Rectal smooth muscle tissue (tissue), 1 donor: ENCODE results near the gene AWAT1.
"Not testable (repeated sequence)": the region's sequence is repeated elsewhere in the genome, so short reads cannot be mapped to it uniquely, and the experiment has no call there.

Experiments
- H3K27ac ChIP-seq: one replicate; pipeline ENCODE4 v1.7.0; 2013; ENCODE audit warnings: low read depth, low read length, inconsistent platforms
- H3K27me3 ChIP-seq: one replicate; pipeline ENCODE4 v1.7.0; 2013; ENCODE audit warnings: low read length; ENCODE audit not compliant: control insufficient read depth, insufficient read depth
- H3K36me3 ChIP-seq: one replicate; pipeline ENCODE4 v1.7.0; 2013; ENCODE audit warnings: low read length; ENCODE audit not compliant: control insufficient read depth, insufficient read depth
- H3K4me1 ChIP-seq: one replicate; pipeline ENCODE4 v1.7.0; 2013; ENCODE audit warnings: low read length; ENCODE audit not compliant: control insufficient read depth, insufficient read depth
- H3K4me3 ChIP-seq: one replicate; pipeline ENCODE4 v1.7.0; 2013; ENCODE audit warnings: low read length
- H3K9ac ChIP-seq: one replicate; pipeline ENCODE4 v1.7.0; 2013; ENCODE audit warnings: low read length

The AWAT1 gene

GRCh38 chrX:70234355-70234754 lies at the start of gene AWAT1:
TSS of gene AWAT1 (plus strand) at chrX:70234655. CDS start at chrX:70234696, 41 bp downstream.
- Histone ChIP-seq H3K9ac (no peak within 1 kb of the TSS), H3K4me1 (no peaks in the 10 kb centered on the region), H3K36me3 (no peaks in the 10 kb centered on the region), H3K27me3 (no peaks in the 10 kb centered on the region), H3K4me3 (no peak within 1 kb of the TSS), H3K27ac (no peak within 1 kb of the TSS)

- H3K4me3 ChIP-seq: no peak overlapping the region
- no peak overlapping the region for H3K27ac ChIP-seq
- no peaks in the 10 kb centered on the region for H3K4me1 ChIP-seq
- H3K27me3 ChIP-seq: peaks cover 3% of the 10 kb centered on the region
- no peak overlapping the region for H3K9ac ChIP-seq
- no peaks in the 10 kb centered on the region for H3K36me3 ChIP-seq
Measured at GRCh38 chrX:70190225-70190624, 44.2 kb upstream of the AWAT1 start.

DNA sequence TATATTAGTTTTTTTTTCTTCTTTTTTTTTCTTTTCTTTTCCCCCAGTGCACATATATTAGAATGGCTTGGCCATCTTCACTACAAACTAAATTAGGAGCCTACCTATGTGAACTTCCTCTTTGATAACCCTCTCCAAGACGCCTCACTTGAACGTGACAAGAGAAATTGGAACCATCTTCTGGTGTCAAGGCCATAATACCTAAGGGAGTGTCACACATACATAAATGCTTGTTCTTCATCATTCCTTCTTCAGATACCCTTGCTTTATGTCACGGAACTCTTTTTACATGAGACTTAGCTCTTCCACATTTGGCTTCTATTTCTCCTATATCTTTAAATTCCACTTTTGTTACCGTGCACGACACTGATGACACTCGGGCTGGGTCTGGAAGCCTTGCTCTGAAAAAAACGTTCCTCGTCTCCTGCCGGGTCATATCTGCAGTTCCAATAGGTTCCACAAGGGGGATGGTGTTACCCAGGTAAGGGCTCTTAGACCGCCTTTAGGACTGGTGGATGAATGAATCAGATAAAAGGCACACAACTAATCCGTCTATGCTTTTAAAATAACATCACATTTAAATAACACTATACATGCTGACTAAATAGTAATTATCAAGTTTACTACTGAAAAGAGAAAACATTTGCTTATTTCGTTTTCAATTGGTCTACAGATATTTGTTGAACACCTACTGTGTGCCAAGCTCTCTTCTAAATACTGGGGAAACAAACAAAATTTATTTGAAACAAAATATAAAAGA lies 37.3 kb upstream of the AWAT1 start:
- Histone ChIP-seq H3K36me3 (no peaks in the 10 kb centered on the region), H3K4me3 (no peak overlapping the region), H3K27ac (no peak overlapping the region), H3K9ac (no peak overlapping the region), H3K27me3 (peaks cover under 1% of the 10 kb centered on the region), H3K4me1 (no peaks in the 10 kb centered on the region)

DNA sequence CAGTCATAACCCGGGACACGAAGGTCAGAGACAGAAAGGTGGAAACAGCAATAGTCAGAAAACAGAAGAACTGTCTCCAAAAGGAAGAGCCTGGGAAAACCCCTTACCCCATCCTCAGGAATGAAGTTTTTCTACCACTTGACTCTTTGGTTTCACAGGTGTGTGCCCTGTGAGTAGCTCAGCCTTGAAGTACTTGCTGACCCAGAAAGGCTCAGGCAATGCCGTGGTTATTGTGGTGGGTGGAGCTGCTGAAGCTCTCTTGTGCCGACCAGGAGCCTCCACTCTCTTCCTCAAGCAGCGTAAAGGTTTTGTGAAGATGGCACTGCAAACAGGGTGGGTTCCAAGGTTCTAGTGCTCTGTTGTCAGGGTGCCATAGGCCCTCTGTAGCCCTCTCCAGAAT lies 32.7 kb upstream of the AWAT1 start:
- Histone ChIP-seq H3K27me3 (peaks cover 2% of the 10 kb centered on the region), H3K36me3 (no peaks in the 10 kb centered on the region), H3K9ac (no peak overlapping the region), H3K27ac (no peak overlapping the region), H3K4me1 (no peaks in the 10 kb centered on the region), H3K4me3 (no peak overlapping the region)

DNA sequence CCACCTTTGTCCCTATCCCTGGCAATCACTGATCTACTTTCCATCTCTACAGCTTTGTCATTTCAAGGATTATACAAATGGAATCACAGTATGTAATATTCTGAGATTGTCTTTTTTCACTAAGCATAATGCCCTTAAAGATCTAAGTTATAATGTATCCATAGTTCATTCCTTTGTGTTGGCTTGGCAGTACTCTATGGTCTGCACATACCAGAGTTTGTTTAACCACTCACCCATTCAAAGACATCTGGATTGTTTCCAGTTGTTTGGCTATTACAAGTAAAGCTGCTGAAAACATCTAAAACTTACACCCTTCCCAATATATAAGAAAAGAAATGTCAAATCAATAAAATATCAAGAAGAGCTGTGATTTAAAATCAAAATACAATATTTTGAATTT lies 26.0 kb upstream of the AWAT1 start:
- no peak overlapping the region for H3K27ac ChIP-seq
- H3K9ac ChIP-seq: no peak overlapping the region
- no peaks in the 10 kb centered on the region for H3K27me3 ChIP-seq
- H3K4me3 ChIP-seq: no peak overlapping the region
- H3K36me3 ChIP-seq: no peaks in the 10 kb centered on the region
- no peaks in the 10 kb centered on the region for H3K4me1 ChIP-seq

- not testable (repeated sequence) for H3K4me3 ChIP-seq, H3K9ac ChIP-seq
Measured at GRCh38 chrX:70209570-70209969, 24.9 kb upstream of the AWAT1 start.

GRCh38 chrX:70219938-70220764 lies 14.3 kb upstream of the AWAT1 start:
- no peak overlapping the region for H3K4me3 ChIP-seq
- no peaks in the 10 kb centered on the region for H3K4me1 ChIP-seq
- H3K27ac ChIP-seq: no peak overlapping the region
- H3K27me3 ChIP-seq: no peaks in the 10 kb centered on the region
- no peak overlapping the region for H3K9ac ChIP-seq
- H3K36me3 ChIP-seq: no peaks in the 10 kb centered on the region

More at GRCh38 chrX:70209570-70209969, 24.9 kb upstream of the AWAT1 start:
- not testable (repeated sequence) for H3K27me3 ChIP-seq, H3K36me3 ChIP-seq, H3K4me1 ChIP-seq, H3K27ac ChIP-seq

GRCh38 chrX:70226048-70226447 lies 8.4 kb upstream of the AWAT1 start:
- Histone ChIP-seq H3K27me3 (peaks cover 2% of the 10 kb centered on the region), H3K4me3 (no peak overlapping the region), H3K4me1 (no peaks in the 10 kb centered on the region), H3K36me3 (no peaks in the 10 kb centered on the region), H3K27ac (no peak overlapping the region), H3K9ac (no peak overlapping the region)

- H3K27me3 ChIP-seq: peaks cover 2% of the 10 kb centered on the region
- no peak overlapping the region for H3K9ac ChIP-seq
- H3K4me1 ChIP-seq: no peaks in the 10 kb centered on the region
- H3K36me3 ChIP-seq: no peaks in the 10 kb centered on the region
- no peak overlapping the region for H3K4me3 ChIP-seq
- H3K27ac ChIP-seq: no peak overlapping the region
Measured at GRCh38 chrX:70226687-70227086, 7.8 kb upstream of the AWAT1 start.

DNA sequence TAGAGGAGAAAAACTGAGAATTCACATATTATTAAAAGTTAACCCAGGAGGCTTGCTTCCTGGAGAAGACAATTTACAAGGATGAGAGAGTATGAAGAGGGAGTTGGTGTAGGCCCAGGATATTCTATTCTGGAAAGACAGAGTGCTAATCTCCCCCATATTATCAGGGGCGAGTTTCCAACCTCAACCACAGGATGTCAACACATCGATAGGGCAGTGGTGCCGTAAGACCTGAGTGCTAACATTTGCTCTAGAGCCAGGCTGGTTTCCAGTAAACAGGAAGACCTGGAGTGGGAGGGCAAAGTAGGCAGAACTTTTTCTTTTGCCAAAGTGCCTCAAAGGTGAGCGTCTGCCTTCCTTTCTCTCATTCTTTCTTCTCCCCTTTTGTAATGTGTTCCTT lies 2.8 kb upstream of the AWAT1 start:
- no peak overlapping the region for H3K4me3 ChIP-seq
- no peaks in the 10 kb centered on the region for H3K36me3 ChIP-seq
- H3K9ac ChIP-seq: no peak overlapping the region
- no peak overlapping the region for H3K27ac ChIP-seq
- H3K4me1 ChIP-seq: no peaks in the 10 kb centered on the region
- H3K27me3 ChIP-seq: no peaks in the 10 kb centered on the region

GRCh38 chrX:70240751-70241150 lies 6.3 kb downstream of the AWAT1 start:
- Histone ChIP-seq H3K9ac (no peak overlapping the region), H3K4me1 (no peaks in the 10 kb centered on the region), H3K27ac (no peak overlapping the region), H3K36me3 (no peaks in the 10 kb centered on the region), H3K27me3 (no peaks in the 10 kb centered on the region), H3K4me3 (no peak overlapping the region)

DNA sequence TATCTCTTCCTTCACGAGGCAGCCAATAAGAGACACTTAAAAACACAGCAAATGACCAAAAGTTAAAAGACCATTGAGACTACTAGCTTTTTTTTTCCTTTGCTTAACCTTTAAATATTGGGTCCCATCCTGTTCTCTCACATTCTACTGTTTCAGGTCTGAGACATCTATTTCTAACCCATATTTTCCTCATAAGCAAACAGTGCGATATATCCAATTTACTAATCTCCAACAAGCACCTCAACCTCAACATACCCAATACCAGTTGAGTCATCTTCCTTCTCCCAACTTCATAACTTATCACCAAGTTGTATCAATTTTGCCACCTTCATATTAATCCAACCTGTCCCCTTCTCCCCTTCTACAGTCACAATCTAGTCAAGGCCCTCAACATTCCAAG lies 7.0 kb downstream of the AWAT1 start:
- H3K27me3 ChIP-seq: no peaks in the 10 kb centered on the region
- no peaks in the 10 kb centered on the region for H3K36me3 ChIP-seq
- H3K4me1 ChIP-seq: no peaks in the 10 kb centered on the region
- H3K9ac ChIP-seq: no peak overlapping the region
- no peak overlapping the region for H3K27ac ChIP-seq
- H3K4me3 ChIP-seq: no peak overlapping the region

DNA sequence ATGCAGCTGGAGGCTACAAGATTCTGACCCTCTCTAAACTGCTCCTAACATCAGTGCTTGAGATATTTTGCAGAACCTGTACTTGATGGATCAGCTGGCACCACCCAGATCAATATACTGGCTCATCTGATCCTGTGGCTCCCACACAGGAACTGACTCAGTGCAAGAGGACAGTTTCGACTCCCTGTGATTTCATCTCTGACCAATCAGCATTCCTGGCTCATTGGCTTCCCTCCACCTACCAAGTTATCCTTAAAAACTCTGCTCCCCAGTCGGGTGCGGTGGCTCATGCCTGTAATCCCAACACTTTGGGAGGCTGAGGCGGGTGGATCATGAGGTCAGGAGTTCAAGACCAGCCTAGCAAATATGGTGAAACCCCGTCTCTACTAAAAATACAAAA lies 9.1 kb downstream of the AWAT1 start:
- not testable (repeated sequence) for H3K9ac ChIP-seq, H3K36me3 ChIP-seq, H3K27ac ChIP-seq, H3K27me3 ChIP-seq, H3K4me3 ChIP-seq, H3K4me1 ChIP-seq
